ENCODE measurements around the gene ADCK1. TPM values are rescaled to one million over a fixed set of nuclear protein-coding genes. Genes with fewer than 3 reads are reported as not detected.
"Not testable (repeated sequence)": the region's sequence is repeated elsewhere in the genome, so short reads cannot be mapped to it uniquely, and the experiment has no call there.

ADCK1 gene
- total RNA-seq, 2 donors from 2014 or later = 2.0 to 2.1 TPM

DNA sequence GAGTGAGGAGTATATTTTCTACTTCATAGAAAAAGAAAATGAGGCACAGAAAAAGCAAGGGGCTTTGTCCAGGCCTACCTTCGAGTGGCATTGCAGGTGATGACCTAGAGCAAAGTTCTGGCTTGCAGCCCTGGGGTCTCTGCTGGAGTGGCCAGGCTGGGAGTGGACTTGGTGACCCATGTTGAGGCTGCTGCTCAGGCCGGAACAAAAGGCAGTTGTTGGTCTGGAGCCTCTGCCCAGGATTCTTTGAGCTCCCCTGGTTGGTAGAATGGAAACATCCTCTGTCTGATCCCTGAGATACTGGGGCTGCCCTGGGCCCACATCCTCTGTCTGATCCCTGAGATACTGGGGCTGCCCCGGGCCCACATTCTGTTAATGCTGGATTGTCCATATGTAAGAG, 86.1 kb downstream of the ADCK1 start:
- no peaks in the 10 kb centered on the region for H3K27me3 Mint-ChIP-seq
- peaks cover 5% of the 10 kb centered on the region for H3K9me3 Mint-ChIP-seq
- peaks cover 26% of the 10 kb centered on the region for H3K36me3 Mint-ChIP-seq (ENCODE audit: low read depth)
- H3K27ac Mint-ChIP-seq = no peak overlapping the region
- ATAC-seq (replicated peaks) = no peak
- no peak overlapping the region for H3K4me3 Mint-ChIP-seq
- no peaks in the 10 kb centered on the region for H3K4me1 Mint-ChIP-seq

DNA sequence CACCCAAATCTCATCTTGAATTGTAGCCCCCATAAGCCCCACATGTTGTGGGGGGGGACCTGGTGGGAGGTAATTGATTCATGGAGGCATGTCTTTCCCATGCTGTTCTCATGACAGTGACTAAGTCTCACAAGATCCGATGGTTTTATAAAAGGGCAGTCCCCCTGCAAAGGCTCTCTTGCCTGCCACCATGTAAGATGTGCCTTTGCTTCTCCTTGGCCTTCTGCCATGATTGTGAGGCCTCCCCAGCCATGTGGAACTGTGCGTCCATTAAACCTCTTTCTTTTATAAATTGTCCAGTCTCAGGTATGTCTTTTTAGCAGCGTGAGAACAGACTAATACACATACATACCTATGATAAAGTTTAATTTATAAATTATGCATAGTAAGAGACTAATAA, 89.0 kb downstream of the ADCK1 start:
- H3K4me1 Mint-ChIP-seq; ATAC-seq (replicated peaks); H3K27ac Mint-ChIP-seq; H3K4me3 Mint-ChIP-seq; H3K9me3 Mint-ChIP-seq; H3K27me3 Mint-ChIP-seq: not testable (repeated sequence)
- H3K36me3 Mint-ChIP-seq (ENCODE audit: low read depth) = peaks cover 26% of the 10 kb centered on the region

DNA sequence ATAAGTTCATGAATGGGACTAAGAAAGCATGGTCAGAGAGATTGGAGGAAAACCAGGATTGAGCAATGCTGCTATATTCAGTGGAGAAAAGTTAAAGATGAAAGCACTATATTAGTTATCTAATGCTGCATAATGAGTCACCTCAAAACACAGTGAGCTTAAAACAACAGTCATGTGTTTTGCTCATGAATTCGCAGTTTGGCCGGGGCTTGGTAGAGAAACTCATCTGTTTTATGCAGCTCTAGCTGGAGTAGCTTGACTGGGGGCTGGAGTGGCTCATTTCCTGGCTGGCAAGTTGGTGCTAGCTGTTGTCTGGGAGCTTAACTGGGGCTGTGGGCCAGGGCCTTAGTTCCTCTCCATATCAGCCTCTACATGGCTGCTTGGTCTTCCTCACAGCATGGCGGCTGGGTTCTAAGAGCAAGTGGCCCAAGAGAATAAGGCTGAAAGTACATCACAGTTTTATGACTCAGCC, 90.1 kb downstream of the ADCK1 start:
- peaks cover 26% of the 10 kb centered on the region for H3K36me3 Mint-ChIP-seq (ENCODE audit: low read depth)
- peaks cover 5% of the 10 kb centered on the region for H3K9me3 Mint-ChIP-seq
- H3K4me3 Mint-ChIP-seq = no peak overlapping the region
- no peak overlapping the region for H3K27ac Mint-ChIP-seq
- no peak for ATAC-seq (replicated peaks)
- H3K27me3 Mint-ChIP-seq = no peaks in the 10 kb centered on the region
- H3K4me1 Mint-ChIP-seq = no peaks in the 10 kb centered on the region

DNA sequence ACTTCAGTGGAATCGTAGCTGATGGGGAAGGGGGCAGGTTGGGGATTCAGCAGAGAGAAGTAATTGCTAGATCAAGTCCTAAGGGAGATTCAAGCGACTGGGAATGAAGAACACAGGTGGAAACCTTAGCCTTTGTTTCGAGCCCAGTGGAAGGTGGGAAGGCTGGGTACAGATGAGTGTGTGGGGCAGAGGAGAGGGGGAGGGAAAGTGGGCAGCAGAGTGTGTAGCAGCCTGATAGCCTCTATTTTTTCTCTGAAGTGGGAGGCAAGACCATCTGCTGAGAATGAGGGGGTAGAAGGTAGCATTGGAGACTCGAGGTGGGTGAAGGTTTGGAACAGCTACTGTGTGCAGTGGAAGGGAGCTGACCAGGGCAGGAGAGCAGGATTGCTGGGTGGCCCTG, 91.0 kb downstream of the ADCK1 start:
- H3K4me3 Mint-ChIP-seq = no peak overlapping the region
- peaks cover 26% of the 10 kb centered on the region for H3K36me3 Mint-ChIP-seq (ENCODE audit: low read depth)
- H3K4me1 Mint-ChIP-seq = no peaks in the 10 kb centered on the region
- peaks cover 5% of the 10 kb centered on the region for H3K9me3 Mint-ChIP-seq
- H3K27ac Mint-ChIP-seq = no peak overlapping the region
- no peaks in the 10 kb centered on the region for H3K27me3 Mint-ChIP-seq
- no peak for ATAC-seq (replicated peaks)

DNA sequence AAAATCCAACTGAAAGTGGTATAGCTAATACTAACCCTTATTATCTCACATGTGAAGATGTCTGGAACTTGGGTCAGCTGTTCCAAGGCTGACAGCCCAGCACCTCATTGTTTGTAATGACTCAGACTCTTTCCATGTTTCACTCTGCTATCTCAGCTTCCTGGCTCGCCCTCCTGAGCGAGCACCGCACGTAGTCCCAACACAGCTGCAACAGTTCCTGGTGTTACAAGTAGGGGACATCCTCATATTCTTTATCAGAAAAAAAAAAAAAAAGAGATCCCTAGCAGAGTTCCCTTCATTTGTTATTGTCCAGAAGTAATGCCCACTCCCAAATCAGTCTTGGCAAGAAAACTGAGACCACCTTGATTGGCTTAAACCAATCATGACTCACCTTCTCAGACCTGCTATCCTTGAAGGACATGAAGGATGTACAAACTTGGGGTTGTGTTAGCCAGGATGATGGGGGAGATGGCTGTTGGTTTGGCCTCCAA, 92.5 kb downstream of the ADCK1 start:
- H3K27ac Mint-ChIP-seq = no peak overlapping the region
- H3K4me3 Mint-ChIP-seq = no peak overlapping the region
- H3K4me1 Mint-ChIP-seq = no peaks in the 10 kb centered on the region
- peaks cover 5% of the 10 kb centered on the region for H3K9me3 Mint-ChIP-seq
- peaks cover 21% of the 10 kb centered on the region for H3K36me3 Mint-ChIP-seq (ENCODE audit: low read depth)
- ATAC-seq (replicated peaks) = no peak
- H3K27me3 Mint-ChIP-seq = no peaks in the 10 kb centered on the region

DNA sequence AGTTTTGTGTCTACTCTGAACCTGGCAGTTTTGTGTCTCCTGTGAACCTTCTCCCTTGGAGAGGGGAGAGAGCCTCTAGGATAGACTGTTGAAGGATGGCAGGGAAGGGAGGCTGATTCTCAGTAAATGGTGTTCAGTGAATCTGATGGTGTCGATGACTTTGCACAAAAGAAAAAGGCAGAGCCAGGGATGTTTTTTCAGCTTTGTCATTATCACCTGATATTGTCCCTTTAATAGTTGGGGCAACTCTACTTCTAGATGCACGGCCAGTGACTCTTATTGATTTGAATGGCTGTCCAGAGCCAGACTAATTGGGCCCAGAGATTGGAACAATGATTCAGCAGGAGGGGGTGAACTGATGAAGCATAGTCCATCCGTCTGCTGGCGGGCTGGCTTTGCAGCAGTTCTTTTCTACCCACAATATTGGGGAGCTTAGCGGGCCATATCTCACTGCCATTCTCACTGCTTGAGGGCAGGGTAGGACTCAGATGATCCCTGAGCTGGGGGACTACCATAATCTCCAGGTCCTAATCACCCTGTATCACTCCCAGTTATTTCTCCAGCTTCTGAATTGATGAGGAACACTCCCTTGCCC, 93.1 kb downstream of the ADCK1 start:
- Mint-ChIP-seq H3K27me3 (no peaks in the 10 kb centered on the region), H3K4me3 (no peak overlapping the region), H3K36me3 (ENCODE audit: low read depth) (peaks cover 15% of the 10 kb centered on the region), H3K27ac (no peak overlapping the region), H3K9me3 (peaks cover 5% of the 10 kb centered on the region), H3K4me1 (no peaks in the 10 kb centered on the region)
- ATAC-seq (replicated peaks) = no peak

DNA sequence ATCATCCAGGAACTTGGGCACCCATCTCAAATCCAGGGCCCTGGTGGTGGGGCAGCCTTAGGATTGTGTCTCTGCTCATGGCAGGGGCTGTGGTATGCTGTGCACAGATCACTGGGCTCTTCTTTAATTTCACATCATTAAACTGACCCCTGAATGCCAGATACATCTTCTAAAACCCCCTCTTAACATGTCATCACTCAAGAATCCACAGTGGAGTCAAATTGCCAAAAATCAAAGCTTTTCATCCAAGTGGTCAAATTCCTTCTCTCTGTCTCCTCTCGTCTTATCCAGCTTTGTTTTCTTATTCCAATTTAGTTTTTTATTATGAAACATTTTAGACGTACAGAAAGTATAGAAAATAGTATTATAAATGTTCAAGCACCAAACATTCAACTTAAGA, 97.5 kb downstream of the ADCK1 start:
- Mint-ChIP-seq H3K27ac (no peak overlapping the region), H3K36me3 (ENCODE audit: low read depth) (no peaks in the 10 kb centered on the region), H3K4me1 (no peaks in the 10 kb centered on the region), H3K9me3 (no peaks in the 10 kb centered on the region), H3K4me3 (no peak overlapping the region), H3K27me3 (no peaks in the 10 kb centered on the region)
- no peak for ATAC-seq (replicated peaks)

DNA sequence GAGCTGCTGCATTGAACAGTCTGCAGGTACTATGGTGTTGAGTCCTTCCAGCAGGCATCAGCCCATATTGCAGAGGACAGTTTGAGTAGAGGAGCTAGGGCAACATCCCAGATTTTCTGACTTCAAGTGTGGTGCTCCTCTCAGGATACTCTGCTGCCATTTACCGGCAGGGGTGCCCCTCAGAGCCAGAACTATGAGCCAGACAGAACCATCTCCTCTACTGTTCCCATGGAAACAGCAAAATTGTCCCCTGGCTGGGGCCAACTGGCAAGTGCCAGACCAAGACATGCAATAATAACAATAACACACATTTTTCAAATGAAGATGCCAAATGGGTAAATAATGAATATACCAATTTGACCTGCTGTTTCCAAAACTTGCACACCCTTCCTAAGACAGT, 102.9 kb downstream of the ADCK1 start:
- H3K27ac Mint-ChIP-seq = no peak overlapping the region
- no peak for ATAC-seq (replicated peaks)
- H3K27me3 Mint-ChIP-seq = no peaks in the 10 kb centered on the region
- H3K36me3 Mint-ChIP-seq (ENCODE audit: low read depth) = no peaks in the 10 kb centered on the region
- H3K4me3 Mint-ChIP-seq = no peak overlapping the region
- H3K4me1 Mint-ChIP-seq = no peaks in the 10 kb centered on the region
- no peaks in the 10 kb centered on the region for H3K9me3 Mint-ChIP-seq

DNA sequence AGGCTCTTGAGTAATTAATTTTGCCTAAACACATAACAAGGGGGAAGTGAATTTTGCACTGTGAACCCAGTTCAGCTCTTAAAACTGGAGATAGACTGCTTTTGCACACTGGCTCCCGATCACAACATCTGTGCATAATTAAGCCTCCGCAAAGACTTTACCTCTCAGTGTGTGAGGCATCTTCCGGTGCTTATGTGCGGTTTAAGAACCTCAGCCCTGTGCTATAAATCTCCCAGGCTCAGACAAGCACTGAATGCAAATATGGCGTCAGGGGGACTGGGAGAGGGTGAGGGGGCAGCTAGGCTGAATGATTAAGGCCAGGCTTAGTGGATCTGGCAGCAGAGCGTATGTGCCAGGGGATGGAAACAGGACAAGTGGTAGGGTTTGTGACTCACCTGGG, 103.3 kb downstream of the ADCK1 start:
- no peak for ATAC-seq (replicated peaks)
- H3K27ac Mint-ChIP-seq = no peak overlapping the region
- no peak overlapping the region for H3K4me3 Mint-ChIP-seq
- H3K36me3 Mint-ChIP-seq (ENCODE audit: low read depth) = no peaks in the 10 kb centered on the region
- no peaks in the 10 kb centered on the region for H3K27me3 Mint-ChIP-seq
- H3K9me3 Mint-ChIP-seq = no peaks in the 10 kb centered on the region
- no peaks in the 10 kb centered on the region for H3K4me1 Mint-ChIP-seq

DNA sequence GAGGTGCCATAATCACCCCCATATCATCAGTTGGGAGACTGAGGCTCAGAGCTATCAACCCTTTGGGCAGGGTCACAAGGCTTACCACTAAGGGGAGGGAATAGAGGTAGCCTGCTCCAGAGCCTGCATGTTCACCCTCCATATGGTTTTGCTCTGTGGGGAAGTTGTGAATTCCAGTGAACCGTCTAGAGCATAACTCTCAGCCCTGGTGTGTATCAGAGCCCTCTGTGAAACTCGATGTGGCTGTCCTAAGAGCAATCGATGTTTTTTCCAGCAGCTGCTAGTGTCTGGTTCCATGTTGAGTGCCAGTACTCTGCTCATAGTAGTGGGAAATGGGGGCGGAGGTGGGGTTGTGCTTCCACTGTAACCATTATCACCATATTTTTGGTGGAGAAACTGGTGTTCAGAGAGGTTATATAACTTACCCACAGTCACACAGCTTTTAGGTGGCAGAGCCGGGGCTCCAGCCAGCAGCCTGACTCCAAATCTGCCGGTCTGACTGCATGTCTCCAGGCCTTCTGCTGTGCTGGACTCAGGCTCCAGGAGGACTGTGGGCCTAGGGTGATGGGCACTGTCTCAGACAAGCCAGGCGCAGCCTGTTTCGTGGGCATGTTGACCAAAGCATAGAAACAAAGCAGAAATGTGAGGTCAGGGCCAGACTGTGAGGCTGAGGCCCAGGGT, 104.2 kb downstream of the ADCK1 start:
- Mint-ChIP-seq H3K4me3 (no peak overlapping the region), H3K36me3 (ENCODE audit: low read depth) (no peaks in the 10 kb centered on the region), H3K4me1 (peaks cover 5% of the 10 kb centered on the region), H3K27me3 (no peaks in the 10 kb centered on the region), H3K9me3 (no peaks in the 10 kb centered on the region), H3K27ac (no peak overlapping the region)
- no peak for ATAC-seq (replicated peaks)

DNA sequence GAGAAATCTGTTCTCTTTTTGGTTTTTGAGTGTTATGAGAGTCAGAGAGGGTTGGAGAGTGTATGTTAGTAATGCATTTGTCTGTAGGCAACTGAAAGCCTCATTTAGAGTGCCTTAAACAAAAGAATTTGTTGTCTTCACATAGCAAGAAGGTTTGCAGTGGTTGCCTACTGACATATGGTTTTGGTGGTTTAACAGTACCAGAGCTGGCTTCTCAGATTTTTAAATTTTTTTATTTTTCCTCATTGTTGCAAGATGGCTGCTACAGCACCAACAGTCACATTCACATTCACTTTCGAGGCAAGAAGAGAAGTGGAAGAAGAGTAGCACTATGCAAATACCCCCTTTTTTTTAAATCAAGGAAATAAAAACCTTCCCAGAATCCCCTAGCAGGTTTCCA, 106.5 kb downstream of the ADCK1 start:
- H3K27ac Mint-ChIP-seq = no peak overlapping the region
- no peaks in the 10 kb centered on the region for H3K36me3 Mint-ChIP-seq (ENCODE audit: low read depth)
- H3K27me3 Mint-ChIP-seq = no peaks in the 10 kb centered on the region
- no peak overlapping the region for H3K4me3 Mint-ChIP-seq
- H3K4me1 Mint-ChIP-seq = peaks cover 5% of the 10 kb centered on the region
- no peaks in the 10 kb centered on the region for H3K9me3 Mint-ChIP-seq
- no peak for ATAC-seq (replicated peaks)

DNA sequence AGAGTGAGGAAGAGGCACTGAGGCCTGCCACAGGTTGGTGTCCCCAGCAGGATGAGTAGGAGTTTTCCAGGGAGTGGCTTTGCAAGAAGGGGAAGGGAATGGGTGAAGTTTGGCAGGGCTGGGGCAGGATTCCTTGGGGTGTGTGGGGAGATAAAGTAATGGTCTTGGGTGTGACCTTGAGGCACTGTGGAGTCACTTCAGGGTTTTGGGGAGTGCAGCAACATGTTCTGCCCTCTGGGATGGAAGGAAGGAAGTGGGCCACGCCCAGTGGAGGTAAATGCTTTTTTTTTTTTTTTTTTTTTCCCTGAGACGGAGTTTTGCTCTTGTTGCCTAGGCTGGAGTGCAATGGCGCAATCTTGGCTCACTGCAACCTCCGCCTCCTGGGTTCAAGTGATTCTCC, 108.9 kb downstream of the ADCK1 start:
- no peaks in the 10 kb centered on the region for H3K27me3 Mint-ChIP-seq
- no peak overlapping the region for H3K4me3 Mint-ChIP-seq
- peaks cover 5% of the 10 kb centered on the region for H3K4me1 Mint-ChIP-seq
- H3K36me3 Mint-ChIP-seq (ENCODE audit: low read depth) = no peaks in the 10 kb centered on the region
- H3K9me3 Mint-ChIP-seq = no peaks in the 10 kb centered on the region
- H3K27ac Mint-ChIP-seq = no peak overlapping the region
- no peak for ATAC-seq (replicated peaks)

DNA sequence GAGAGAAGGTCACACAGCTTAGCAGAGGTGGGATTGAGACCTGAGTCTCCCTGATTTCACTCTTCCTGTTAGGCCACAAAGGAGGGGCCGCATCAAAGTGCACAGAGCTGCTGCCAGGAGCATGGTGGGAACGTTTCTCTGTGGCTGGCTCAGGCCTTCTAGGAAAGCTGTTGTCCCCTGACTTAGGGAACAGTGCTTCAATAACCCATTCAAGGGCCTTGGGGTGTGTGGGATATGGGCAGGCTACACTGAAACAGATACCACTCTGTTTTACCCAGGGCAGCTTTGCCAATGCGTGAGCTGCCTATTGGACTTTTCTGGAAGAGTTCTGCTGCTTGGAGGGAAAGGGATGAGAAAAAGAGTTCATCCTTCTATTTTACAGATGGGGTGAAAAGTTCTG, 110.0 kb downstream of the ADCK1 start:
- Mint-ChIP-seq H3K27me3 (no peaks in the 10 kb centered on the region), H3K4me1 (peaks cover 5% of the 10 kb centered on the region), H3K9me3 (no peaks in the 10 kb centered on the region)

DNA sequence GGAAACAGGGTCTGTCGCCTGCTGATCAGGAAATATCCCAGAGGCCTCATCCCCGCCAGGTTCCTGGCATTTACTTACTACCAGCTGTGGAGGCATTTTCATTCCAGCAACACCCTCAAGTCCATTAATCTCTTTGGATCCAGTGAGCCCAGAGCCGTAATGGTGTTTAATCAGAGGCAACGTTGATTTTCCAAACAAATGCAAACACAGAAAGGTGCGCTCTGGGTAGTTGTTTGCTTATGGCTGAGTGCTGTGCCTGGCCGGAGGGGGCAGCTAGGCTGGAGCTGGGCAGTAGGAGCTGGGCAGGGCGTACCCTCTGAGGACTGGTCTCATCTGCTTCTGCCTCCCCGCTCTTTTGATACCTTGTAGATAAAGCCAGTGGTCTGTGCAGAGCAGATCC, 110.6 kb downstream of the ADCK1 start:
- ATAC-seq (replicated peaks) = no peak
- Mint-ChIP-seq H3K9me3 (no peaks in the 10 kb centered on the region), H3K36me3 (ENCODE audit: low read depth) (no peaks in the 10 kb centered on the region), H3K27ac (no peak overlapping the region), H3K4me1 (peaks cover 5% of the 10 kb centered on the region), H3K4me3 (no peak overlapping the region), H3K27me3 (no peaks in the 10 kb centered on the region)

More for the DNA sequence above, 110.0 kb downstream of the ADCK1 start:
- no peak overlapping the region for H3K4me3 Mint-ChIP-seq
- no peak for ATAC-seq (replicated peaks)
- H3K36me3 Mint-ChIP-seq (ENCODE audit: low read depth) = no peaks in the 10 kb centered on the region
- H3K27ac Mint-ChIP-seq = no peak overlapping the region

DNA sequence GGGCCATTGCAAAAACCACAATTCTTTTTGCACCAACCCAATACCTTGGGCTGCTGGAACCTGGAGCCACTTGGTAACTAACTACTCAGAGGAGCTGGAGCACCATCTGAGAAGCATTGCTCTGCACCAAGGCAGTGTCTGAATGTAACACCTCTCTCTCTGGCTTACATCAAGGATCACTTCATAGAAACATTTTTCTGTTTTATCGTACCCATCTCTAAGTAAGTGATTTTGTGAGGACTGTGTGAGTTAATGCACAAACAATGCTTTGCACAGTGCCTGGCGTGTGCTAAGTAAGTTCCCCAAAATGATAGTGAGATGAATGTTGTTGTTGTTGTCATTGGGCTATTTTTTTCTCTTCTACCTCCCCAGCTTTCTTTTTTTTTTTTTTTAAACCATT, 111.4 kb downstream of the ADCK1 start:
- no peaks in the 10 kb centered on the region for H3K27me3 Mint-ChIP-seq
- H3K9me3 Mint-ChIP-seq = no peaks in the 10 kb centered on the region
- H3K27ac Mint-ChIP-seq = no peak overlapping the region
- H3K36me3 Mint-ChIP-seq (ENCODE audit: low read depth) = no peaks in the 10 kb centered on the region
- ATAC-seq (replicated peaks) = no peak
- no peak overlapping the region for H3K4me3 Mint-ChIP-seq
- peaks cover 5% of the 10 kb centered on the region for H3K4me1 Mint-ChIP-seq

Data from activated T-helper 17 cell treated with anti-CD3 and anti-CD28 coated beads, Interleukin-2, amount 50 U/mL, for 72 hours (primary cell).